Activated CD4-positive, CD25-positive, alpha-beta regulatory T cell treated with anti-CD3 and anti-CD28 coated beads, Interleukin-2, amount 50 U/mL, for 24 hours (primary cell): Measurements from ENCODE around the gene ABCA2.

Experiments
- ATAC-seq, 2 donors: fragments of 150-1000 bp; cut with Tn5 transposase; one replicate each; pipeline ENCODE4 v1.10.0; 2021; ENCODE audit warnings: mild to moderate bottlenecking in 1 of 2, moderate library complexity in 1 of 2

ABCA2 gene

DNA sequence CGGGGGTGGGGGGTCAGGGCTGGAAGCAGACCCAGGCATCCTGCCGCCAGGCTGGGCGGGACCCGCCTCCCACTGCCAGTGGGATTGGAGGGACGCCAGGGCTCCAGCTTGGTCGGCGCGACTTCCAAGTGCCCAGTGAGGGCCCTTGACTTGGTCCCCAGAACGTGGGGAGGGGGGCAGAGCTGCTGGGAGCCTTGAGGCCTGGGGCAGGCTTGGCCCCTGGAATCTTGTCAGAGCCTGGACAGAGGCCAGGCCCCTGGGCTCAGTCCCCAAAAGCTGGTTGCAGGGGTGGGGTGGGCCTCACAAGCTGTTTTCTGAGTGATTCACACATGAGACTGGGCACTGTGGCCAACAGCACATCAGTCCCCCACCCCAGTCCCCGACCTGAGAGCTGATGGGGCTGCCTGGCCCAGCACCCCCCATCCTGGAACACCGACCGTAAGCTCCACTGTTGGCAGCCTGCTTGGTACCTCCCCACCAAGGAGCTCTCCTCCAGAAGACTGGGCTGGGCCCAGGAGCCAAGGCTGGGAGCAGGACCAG is 32.2 kb downstream of the ABCA2 start:
- ATAC-seq, result no peak

DNA sequence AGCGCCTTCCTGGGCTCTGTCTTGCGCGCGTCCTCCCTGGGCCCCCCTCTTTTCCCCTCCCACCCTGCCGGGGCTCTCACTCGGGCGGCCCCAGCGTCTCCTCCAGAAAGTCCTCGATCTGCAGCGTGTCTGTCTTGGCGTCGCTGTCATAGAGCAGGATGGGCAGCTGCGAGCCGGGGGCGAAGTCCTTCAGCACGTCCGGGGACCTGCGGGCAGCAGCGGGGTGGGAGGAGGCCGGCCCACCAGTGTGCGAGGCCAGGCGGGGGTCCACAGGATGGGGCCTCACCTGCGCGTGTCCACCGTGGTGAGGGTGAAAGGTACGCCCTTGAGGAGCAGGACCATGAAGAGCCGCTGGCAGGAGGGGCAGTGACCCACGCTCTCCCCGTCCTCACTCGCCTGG is 32.7 kb downstream of the ABCA2 start:
- no peak for ATAC-seq

DNA sequence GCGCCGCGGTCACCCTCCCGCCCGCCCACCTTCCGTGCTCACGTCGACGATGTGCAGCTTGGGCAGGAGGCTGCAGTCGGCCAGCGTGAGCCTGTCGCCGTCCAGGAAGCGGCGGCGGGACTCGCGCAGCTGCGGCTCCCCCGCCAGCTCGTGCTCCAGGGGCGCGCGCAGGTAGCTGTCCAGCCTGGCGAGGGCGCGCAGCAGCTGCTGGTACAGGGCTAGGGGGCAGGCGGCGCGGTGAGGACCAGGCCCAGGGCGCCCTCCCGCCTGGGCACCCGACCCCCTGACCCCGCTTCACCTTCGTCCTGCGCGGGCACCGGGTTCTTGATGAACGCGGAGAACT is 33.2 kb downstream of the ABCA2 start:
- no peak for ATAC-seq

DNA sequence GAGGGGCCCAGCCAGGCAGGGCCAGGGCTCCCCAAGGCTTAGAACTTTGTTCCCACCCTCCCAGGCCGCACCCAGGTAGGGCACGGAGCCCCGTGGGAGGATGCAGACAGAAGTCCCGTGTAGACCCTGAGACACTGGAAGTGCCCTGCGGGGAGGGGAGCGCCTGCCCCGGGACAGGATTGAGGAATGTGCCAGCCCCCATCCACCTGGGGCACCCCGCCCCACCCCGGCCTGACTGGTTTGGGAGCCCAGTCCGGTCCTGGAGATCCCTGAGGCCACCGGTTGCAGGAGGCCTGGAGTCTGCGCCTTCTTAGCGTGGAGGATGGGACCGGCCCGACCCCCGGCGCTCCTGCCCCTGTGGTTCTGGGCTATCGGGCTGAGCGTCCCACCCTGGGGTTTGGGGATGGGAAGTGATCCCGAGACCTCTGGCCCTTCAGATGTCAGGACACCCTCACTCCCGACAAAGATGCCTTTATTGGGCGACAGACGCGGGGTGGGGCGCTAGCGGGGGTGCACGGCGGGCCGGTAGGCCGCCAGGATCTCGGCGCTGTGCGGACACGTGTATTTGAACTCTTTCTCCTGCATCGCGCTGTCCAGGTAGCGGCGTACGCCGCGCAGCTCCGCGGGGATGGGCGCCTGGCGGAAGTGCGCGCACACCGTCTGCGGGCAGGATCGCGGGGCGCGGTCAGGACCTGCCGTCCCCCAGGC is 33.7 kb downstream of the ABCA2 start:
- no peak for ATAC-seq

DNA sequence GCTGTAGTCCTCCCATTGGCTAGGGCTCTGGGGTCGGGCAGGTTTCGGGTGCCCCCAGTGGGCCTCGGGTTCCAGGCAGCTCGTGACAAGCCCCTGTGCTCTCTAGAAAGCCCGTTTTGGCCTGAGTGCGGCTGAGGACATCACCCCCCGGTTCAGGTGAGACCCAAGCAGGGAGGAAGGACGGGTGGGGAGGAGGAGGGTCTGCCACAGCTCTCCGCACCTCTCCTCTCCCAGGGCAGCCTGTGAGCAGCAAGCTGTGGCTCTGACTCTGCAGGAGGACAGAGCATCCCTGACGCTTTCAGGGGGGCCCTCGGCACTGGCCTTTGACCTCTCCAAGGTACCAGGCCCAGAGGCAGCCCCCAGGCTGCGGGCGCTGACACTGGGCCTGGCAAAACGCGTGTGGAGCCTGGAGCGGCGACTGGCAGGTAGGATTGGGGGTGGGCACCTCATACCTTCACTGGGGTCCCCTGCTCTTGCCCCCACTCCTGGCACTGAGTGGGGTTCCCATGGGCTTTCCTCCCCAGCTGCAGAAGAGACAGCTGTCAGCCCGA is 35.1 kb downstream of the ABCA2 start:
- ATAC-seq, result no peak

DNA sequence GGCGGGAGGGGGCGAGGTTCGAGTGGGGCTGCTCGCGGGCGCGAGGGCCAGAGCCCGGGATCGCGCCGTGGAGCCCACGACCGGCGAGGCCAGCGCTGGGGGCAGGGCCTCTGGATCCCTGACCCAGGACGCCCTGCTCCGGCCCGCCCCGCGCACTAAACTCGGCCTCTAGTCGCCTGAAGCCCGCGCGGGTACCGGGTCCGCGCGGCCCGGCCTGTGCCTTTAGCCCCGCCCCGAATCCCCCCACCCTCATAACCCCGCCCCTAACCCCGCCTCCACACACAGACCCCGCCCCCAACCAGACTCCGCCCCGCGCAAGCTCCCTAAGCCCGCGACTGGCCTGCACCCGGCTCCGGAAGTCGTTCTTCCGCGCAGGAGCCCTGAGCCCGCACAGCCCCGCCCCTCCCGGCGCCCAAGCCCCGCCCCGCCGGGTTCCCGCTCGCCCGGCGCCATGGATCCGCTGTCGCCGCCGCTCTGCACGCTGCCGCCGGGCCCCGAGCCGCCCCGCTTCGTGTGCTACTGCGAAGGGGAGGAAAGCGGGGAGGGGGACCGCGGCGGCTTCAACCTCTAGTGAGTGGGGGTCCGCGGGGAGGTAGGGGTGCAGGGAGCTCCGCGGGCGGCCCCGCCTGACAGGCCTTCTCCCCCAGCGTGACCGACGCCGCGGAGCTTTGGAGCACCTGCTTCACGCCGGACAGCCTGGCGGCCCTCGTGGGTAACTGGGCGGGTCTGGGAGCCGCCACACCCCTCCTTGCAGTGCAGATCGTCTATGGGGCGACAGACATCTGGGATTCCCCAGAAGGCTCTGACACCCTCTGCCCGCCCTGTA is 35.8 kb downstream of the ABCA2 start, which contains the start of gene PAXX:
TSS of gene PAXX (plus strand) at position 430 of the 826 bp plus-strand sequence. CDS start at position 452, 22 bp downstream.
- ATAC-seq, result peak; percentile 83 to 89

DNA sequence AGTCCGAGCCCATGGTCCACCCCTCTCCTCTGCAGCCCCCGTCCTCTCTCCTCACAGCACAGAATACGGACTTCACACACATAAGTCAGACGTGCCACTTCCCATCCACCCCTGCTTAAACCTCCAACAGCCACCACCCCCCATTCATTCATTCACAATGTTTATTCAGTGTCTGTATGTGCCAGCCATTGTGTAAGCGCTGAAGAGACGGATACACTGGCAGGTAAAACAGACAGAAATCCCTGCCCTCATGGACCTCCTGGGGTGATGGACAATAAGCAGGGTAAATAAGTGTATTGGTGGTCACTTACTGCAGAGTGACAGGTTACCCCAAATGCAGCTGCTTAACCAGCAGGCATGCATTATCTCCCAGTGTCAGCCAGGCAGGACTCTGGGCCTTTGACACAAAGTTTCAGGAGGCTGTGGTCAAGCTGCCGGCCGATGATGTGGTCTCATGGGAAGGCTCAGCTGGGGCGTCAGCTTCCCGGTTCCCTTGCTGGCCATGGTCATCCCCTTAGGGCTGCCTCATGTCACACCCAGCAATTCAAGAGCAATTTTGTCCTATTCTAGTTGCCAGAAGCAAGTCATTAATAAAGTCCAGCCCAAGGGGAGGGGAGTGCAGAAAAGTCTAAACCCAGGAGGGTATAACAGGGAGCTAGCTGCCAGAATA is 37.7 kb downstream of the ABCA2 start:
- ATAC-seq, result no peak

DNA sequence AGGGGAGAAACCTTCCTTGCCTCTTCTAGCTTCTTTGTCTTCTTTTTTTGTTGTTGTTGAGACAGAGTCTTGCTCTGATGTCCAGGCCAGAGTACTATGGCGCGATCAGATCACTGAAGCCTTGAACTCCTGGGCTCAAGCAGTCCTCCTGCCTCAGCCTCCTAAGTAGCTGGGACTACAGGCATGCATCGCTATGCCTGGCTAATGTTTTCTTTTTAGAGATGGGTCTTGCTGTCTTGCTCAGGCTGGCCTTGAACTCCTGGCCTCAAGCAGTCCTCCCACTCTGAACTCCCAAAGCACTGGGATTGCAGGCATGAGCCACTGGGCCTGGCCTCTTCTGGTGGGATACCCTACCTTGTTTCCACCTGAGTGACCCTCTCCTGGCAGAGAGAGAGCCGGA is 39.2 kb downstream of the ABCA2 start:
- no peak for ATAC-seq

DNA sequence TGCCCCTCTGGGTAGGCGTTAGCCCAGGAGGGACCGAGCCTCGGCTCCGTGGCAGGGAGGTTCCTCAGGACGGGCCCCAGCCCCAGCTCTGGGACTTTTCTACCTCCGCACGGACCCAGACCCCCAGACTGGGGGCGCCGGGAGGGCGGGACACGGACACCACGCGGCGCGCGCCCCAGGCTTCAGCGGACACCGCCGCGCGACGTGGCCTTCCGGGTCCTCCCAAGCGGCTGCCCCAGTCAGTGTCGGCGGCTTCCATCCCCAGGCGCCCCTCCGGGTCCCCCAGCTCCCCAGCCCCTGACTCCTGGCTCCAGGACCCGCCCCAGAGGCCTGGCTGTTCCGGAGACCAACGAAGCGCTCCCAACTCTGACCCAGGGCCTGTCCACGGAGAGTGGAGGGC is 42.2 kb downstream of the ABCA2 start:
- ATAC-seq, result no peak

DNA sequence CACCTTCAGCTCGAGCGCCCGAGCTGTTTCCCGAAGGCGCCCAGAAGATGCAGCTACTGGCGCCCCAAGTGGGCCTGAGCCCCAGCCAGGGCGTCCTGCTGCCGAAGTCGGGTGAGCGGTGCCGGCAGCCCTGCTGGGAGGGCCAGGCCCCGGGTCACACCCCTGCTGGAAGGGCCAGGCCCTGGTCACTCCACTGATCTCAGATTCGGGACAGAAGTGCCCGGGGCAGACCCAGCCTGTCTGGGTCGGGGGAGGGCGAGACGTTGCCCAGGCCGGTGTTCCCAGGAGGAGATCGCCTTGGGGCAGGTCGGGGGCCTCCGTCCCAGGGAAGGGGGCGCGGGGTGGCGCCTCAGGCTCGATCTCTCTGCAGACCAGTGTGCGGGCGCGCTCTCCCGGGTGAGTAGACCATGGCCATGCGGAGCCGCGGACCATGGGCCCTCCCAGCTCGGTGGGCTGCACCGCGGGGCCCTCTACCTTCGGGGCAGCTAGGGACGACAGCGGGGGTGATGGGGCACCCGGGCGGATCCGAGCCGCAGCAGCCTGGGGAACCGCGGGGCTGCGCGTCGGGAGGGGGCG is 42.9 kb downstream of the ABCA2 start:
- no peak for ATAC-seq

DNA sequence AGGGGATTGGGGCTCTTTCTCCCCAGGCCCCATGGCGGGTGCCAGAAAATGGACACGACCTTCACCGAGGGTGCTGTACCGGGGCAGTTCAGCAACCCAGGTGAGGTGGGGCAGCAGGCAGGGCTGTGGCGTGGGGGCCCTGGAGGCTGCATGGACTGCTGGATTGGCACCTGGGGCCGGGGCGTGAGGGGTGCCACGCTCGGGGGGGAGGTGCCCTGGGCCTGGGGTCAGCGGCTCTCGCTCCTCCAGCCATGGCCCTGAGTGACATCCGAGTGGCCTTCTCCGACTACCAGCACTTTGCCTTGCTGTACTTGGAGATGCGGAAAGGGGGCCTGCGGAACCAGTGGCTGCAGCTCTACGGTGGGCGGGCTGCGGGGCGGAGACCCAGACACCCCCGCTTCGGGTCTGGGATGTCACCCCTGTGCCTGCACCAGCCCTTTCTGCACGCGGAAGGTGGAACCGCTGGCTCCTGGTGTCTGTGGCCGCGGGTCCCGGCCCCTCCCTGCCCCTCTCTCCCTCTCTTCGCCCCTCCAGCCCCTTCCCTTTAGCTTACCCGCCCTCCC is 43.5 kb downstream of the ABCA2 start:
- no peak for ATAC-seq

DNA sequence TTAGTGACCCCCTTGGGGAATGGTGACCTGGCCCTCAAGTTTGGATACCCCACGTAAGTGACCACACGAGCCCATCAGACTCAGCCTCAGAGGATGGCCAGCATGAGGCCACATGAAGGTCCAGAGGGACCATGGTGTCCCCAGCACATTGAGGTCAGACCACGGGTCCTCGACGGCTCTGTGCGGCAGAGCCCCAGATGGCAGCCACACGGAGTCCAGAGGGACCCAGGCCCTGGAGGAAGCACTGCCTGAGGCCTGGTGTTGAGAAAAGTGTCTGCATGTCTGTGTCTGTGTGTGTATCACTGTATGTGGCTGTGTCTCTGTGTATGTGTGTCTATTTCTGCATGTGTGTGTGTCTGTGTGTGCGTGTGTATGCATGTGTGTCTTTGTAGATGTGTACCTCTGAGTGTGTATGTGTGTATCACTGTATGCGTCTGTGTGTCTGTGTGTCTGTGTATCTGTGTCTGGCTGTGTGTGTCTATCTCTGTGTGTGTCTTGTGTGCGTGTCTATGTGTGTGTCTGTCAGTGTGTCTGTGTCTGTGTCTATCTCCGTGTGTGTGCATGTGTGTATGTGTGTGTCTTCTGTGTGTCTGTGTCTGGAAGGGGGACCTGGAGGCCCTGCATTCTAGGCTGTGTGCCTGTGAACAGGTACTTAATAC is 44.3 kb downstream of the ABCA2 start:
- ATAC-seq, result no peak

DNA sequence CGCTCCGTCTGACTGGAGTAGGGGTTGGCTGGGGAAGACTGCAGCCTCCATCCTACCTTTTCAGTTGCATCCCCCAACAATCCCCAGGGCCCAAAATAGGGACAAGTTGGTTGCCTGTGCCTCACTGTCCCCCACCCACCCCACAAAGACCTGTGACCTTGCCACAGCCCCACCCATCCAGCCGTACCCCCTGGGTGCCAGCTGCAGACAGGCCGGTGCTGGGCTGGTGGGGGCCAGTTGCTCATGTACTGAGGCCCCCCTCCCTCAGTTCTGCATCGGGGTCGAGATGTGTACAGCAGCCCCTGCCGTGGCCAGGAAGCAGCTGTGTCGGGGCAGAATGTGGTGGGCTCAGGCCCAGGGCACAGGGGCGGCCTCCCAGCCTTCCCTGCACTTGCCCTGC is 44.9 kb downstream of the ABCA2 start:
- no peak for ATAC-seq

DNA sequence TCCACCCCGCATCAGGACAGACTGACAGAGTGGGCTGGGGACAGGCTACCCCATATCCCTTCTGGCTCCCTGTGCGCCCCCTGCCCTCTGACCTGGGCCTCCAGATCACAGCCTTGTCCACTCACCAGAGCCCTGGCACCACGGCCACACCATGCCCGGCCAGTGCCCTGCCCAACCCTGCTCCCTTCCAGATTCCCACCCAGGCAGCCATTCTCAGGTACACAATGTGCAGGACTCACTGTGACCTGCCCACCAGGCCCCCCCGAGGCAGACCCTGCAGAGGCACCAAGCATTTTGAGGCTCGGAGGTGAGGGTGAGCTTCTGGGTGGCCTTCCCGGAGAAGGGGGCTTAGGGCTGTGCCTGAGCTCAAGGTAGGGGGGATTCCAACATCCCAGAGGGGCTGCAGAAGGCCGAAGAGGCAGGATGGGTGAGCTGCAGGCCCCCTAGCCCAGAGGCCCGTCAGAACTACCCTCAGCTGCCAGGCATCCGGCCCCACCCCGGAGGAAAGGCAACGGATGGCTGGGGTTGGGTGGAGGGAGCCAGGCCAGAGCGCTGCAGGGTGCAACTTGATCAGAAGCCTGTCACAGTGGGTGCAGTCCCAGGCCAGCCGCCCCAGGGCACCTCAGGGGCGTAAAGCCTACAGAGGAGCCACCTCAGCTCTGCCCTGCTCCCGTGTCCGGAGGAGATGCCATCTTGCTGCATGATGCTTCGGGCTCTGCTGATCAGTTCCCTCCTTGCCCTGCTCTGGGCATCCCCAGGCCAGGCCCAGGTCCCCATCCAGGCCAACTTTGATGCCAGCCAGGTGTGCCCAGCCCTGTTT is 45.6 kb downstream of the ABCA2 start, which contains the start of gene LCNL1:
TSS of gene LCNL1 (plus strand) at position 762 of the 820 bp plus-strand sequence. CDS start 594 bp downstream, outside the sequence.
- ATAC-seq, result no peak

DNA sequence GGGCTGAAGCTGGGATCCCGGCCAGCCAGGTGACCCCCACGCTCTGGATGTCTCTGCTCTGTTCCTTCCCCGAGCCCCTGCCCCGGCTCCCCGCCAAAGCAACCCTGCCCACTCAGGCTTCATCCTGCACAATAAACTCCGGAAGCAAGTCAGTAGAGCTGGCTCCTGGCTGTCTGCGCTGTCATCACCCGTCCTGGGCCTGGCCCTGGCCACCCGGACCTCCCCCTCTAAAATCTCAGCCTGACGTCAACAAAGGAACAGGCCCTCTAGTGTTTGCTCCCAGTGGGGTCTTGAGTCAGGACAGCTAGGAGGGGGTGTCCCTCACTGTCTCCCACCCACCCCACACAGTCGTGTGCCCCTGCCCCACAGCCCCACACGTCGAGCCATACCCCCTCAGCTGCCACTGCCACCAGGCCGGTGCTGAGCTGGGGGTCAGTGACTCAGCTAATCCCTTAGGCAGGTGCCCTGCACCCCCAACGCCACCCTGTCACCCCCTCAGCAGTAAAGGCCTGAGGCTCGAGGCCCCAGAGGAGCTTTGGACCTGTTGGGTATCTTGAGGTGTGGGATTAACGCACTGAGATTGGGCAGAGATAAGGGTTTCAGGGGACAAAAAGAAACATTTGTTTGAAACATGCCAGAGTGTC is 46.3 kb downstream of the ABCA2 start:
- no peak for ATAC-seq

DNA sequence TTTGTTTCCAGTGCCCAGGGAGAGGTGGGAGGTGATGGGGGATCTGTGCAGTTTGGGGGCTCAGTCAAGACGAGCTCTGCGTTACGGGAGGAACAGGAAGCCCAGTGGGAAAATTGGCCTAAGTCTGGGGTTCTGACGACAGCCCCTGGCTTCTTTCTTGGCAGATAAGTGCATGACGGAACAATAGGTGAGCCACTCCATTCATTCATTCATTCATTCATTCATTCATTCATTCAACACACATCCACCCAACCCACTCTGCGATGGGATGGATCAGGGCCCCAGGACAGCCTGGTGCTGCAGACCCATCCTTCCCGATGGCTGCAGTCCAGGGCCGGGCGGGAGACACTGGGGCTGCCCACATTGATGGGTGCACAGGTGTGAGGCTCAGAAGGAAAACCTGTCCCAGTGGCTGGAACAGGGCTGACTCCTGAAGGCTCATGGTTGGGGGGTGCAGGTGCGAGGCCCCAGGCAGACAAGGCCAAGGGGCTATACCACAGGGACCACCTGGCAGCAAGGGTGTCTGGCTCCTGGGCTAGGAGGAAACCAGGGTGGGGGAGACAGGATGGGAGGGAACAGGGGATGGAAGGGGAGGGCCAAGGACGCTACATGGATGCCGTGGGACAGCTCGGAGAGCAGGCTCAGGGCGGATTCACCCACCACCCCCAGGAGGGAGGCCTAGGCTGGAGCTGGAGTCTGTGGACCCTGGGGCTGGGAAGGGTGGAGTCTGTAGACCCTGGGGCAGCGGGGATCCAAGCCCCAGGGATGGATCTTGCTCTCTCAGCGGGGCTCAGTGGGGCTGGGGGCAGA is 47.2 kb downstream of the ABCA2 start:
- no peak for ATAC-seq

DNA sequence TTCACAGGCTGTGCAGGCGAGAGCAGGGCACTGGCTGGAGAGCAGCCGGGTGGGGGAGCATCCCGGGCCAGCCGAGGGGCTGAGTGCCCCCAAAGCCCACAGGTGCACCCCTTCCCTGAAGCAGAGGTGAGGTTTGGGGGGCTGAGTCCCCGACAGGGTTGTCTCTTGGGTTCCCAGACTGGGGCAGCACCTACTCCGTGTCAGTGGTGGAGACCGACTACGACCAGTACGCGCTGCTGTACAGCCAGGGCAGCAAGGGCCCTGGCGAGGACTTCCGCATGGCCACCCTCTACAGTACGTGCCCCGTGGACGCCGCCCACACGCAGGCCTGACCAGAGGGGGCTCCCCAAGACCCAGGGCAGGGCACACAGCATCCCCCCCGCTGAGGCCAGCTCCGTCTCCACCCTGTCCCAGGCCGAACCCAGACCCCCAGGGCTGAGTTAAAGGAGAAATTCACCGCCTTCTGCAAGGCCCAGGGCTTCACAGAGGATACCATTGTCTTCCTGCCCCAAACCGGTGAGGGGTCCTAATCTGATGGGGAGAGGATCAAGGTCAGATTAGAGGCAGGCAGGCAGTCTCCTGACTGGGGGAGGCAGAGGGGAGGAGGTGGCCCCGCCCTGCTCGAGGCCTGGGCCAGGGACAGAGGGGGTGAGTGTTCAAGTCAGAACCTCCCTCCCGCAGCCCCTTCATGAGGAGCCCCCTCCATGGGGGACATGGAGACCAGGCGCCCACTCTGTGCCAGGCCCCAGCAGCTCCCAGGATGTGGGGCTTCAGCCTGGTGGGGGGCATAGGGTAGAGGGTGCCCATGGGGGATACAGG is 48.1 kb downstream of the ABCA2 start:
- no peak for ATAC-seq

DNA sequence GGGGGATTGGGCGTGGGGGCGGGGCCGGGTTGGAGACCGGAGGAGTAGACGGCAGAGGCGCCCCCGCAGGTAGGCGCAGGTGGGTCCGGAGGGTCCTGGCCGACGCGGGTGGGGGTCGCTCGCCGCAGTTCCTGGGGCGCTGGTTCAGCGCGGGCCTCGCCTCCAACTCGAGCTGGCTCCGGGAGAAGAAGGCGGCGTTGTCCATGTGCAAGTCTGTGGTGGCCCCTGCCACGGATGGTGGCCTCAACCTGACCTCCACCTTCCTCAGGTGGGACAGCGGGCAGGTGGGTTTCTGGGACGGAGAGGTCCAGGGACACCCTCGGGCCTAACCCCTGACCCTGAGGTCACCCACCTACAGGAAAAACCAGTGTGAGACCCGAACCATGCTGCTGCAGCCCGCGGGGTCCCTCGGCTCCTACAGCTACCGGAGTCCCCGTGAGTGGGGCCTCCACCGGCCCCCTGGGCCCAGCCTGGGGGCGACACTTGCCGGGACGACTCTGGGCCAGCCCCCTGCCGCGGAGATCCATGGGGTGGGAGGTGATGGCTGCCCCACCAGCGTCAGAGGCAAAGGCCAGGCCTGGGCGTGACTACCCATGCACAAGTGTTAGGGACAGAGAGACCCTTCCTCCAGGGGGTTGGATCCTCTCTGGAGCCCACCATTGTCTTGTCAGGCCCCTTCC is 49.0 kb downstream of the ABCA2 start:
- ATAC-seq, result no peak
